Coronary artery (tissue), 2 donors: ENCODE results near the gene ARID1B.

Experiments
- DNase-seq: peaks from one replicate; pipeline ENCODE4 v3.0.0-alpha.2; 2017; ENCODE audit warnings: low spot score
- H3K27ac ChIP-seq, 2 donors: fragments of 200-600 bp; sonication (generic); one replicate each; pipeline ENCODE4 v1.5.1; 2016 to 2019
- H3K4me3 ChIP-seq: fragments of 200-600 bp; sonication (generic); 2 replicates; pipeline ENCODE4 v1.5.1; 2016; ENCODE audit warnings: mild to moderate bottlenecking, moderate library complexity
- CTCF ChIP-seq: fragments of 200-600 bp; sonication (generic); IDR thresholded peaks from one replicate; pipeline ENCODE4 v1.5.1; 2019; ENCODE audit warnings: antibody characterized with exemption

The ARID1B gene

GRCh38 chr6:157181649-157182048, 404.5 kb downstream of the ARID1B start:
- TF ChIP-seq CTCF: no peak
- no peak overlapping the region for H3K4me3 ChIP-seq
- DNase-seq: no peak
- H3K27ac ChIP-seq: no peak overlapping the region

- TF ChIP-seq CTCF: no peak
- Histone ChIP-seq H3K27ac (no peak overlapping the region), H3K4me3 (no peak overlapping the region)
- no peak for DNase-seq
Observed at GRCh38 chr6:157182503-157183264, 405.5 kb downstream of the ARID1B start.

- H3K27ac ChIP-seq: peak overlapping the region; percentile 3 to 15
- H3K4me3 ChIP-seq: peak overlapping the region; percentile 38
- peak; percentile 81 for TF ChIP-seq CTCF
- no peak for DNase-seq
Observed at GRCh38 chr6:157184202-157185015, 407.2 kb downstream of the ARID1B start.

GRCh38 chr6:157185171-157185570, 408.0 kb downstream of the ARID1B start:
- no peak for DNase-seq
- Histone ChIP-seq H3K4me3 (no peak overlapping the region), H3K27ac (no peak overlapping the region)
- TF ChIP-seq CTCF: no peak

- no peak for DNase-seq
- no peak for TF ChIP-seq CTCF
- Histone ChIP-seq H3K27ac (no peak overlapping the region), H3K4me3 (no peak overlapping the region)
Observed at GRCh38 chr6:157185986-157186385, 408.8 kb downstream of the ARID1B start.

- no peak for DNase-seq
- peak overlapping the region in 1 of 2 donors; percentile 56 for H3K27ac ChIP-seq
- H3K4me3 ChIP-seq: no peak overlapping the region
- no peak for TF ChIP-seq CTCF
Observed at GRCh38 chr6:157186785-157187181, 409.6 kb downstream of the ARID1B start.
